A549 (cell line): ENCODE results near the gene OSER1. TPM values are rescaled to one million over a fixed set of nuclear protein-coding genes. Genes with fewer than 3 reads are reported as not detected.

Source experiments
- ATAC-seq, 2 experiments: fragments of 200-7000 bp in 1 of 2; fragments of >200 bp in 1 of 2; cut with Nextera tagmentation in 1 of 2; cut with Tn5 transposase in 1 of 2; 3 replicates each; pipeline versions ENCODE4 v1.8.0 to v1.9.1; 2018 to 2020; ENCODE audit warnings: mild to moderate bottlenecking in 1 of 2, moderate library complexity in 1 of 2
- CTCF ChIA-PET: fragments of 300-600 bp; sonication (Branson Sonifier 250); formaldehyde crosslinking; extraction: SDS; loops from one replicate; lab custom pipeline; 2021; ENCODE audit warnings: antibody characterized with exemption, inconsistent platforms; lab: Yijun Ruan, JAX
- POLR2A ChIA-PET: fragments of 350-600 bp; formaldehyde crosslinking; extraction: SDS; loops from one replicate; lab custom pipeline; 2021; ENCODE audit warnings: antibody characterized with exemption, inconsistent platforms; lab: Yijun Ruan, JAX
- DNase-seq, 2 experiments: peaks; one replicate each; pipeline versions ENCODE4 v3.0.0 to v3.0.0-alpha.2; 2011 to 2016; ENCODE audit warnings: low read depth in 1 of 2, low spot score in 1 of 2
- FAIRE-seq: peaks from 2 replicates; lab custom pipeline; 2011; peaks lifted over from hg19 to GRCh38; lab: Jason Lieb, UNC
- H3K27ac ChIP-seq, 2 experiments: fragments of >200 bp; sonication (Bioruptor Twin); formaldehyde crosslinking; 3 replicates each; pipeline ENCODE4 v1.5.1; 2016 to 2017
- H3K4me1 ChIP-seq: fragments of >200 bp; sonication (Bioruptor Twin); formaldehyde crosslinking; 3 replicates; pipeline ENCODE4 v1.6.1; 2016
- H3K4me2 ChIP-seq: fragments of >200 bp; sonication (Bioruptor Twin); formaldehyde crosslinking; 3 replicates; pipeline ENCODE4 v1.6.1; 2016
- H3K4me3 ChIP-seq: fragments of >200 bp; sonication (Bioruptor Twin); formaldehyde crosslinking; 3 replicates; pipeline ENCODE4 v1.5.1; 2016
- H3K9me3 ChIP-seq: fragments of >200 bp; sonication (Bioruptor Twin); formaldehyde crosslinking; 3 replicates; pipeline ENCODE4 v1.6.1; 2016
- ATOH8 ChIP-seq: fragments of 250-450 bp; sonication (Bioruptor Pico); IDR thresholded peaks from 2 replicates; pipeline ENCODE4 v1.5.0; 2020; ENCODE audit warnings: low read depth, mild to moderate bottlenecking, moderate library complexity
- BHLHE40 ChIP-seq: IDR thresholded peaks from 2 replicates; pipeline ENCODE4 v1.6.1; 2012; ENCODE audit warnings: low read depth, low read length, inconsistent platforms
- CHD2 ChIP-seq: fragments of 150-350 bp; IDR thresholded peaks from 2 replicates; pipeline ENCODE4 v1.6.1; 2014; ENCODE audit warnings: low read length; ENCODE audit not compliant: partially characterized antibody
- EHF ChIP-seq: fragments of 250-450 bp; sonication (Bioruptor Pico); IDR thresholded peaks from 2 replicates; pipeline ENCODE4 v1.5.0; 2020; ENCODE audit warnings: mild to moderate bottlenecking
- ESRRA ChIP-seq: fragments of 150-350 bp; IDR thresholded peaks from 2 replicates; pipeline ENCODE4 v1.6.1; 2014; ENCODE audit warnings: mild to moderate bottlenecking, low read length, borderline replicate concordance
- FOSL2 ChIP-seq, 2 experiments: fragments of 450-650 bp in 1 of 2; fragments of >200 bp in 1 of 2; sonication (Bioruptor Twin) in 1 of 2; formaldehyde crosslinking; IDR thresholded peaks; 2 replicates each; pipeline versions ENCODE4 v1.5.0 to v1.6.1; 2016 to 2020; ENCODE audit warnings: mild to moderate bottlenecking in 1 of 2, moderate library complexity in 1 of 2
- GATA3 ChIP-seq: IDR thresholded peaks from 2 replicates; pipeline ENCODE4 v1.6.1; 2012; ENCODE audit warnings: borderline replicate concordance
- HDAC2 ChIP-seq: fragments of 200-600 bp; sonication (generic); IDR thresholded peaks from 2 replicates; pipeline ENCODE4 v1.6.1; 2016
- HEYL ChIP-seq: fragments of 250-450 bp; sonication (Bioruptor Pico); IDR thresholded peaks from 2 replicates; pipeline ENCODE4 v1.8.0; 2021; ENCODE audit warnings: mild to moderate bottlenecking, moderate library complexity
- HMGXB4 ChIP-seq: fragments of 250-450 bp; sonication (Bioruptor Pico); IDR thresholded peaks from 2 replicates; pipeline ENCODE4 v1.5.0; 2021; ENCODE audit warnings: mild to moderate bottlenecking, moderate library complexity, borderline replicate concordance
- HOXB5 ChIP-seq: fragments of 250-450 bp; sonication (Bioruptor Pico); IDR thresholded peaks from 2 replicates; pipeline ENCODE4 v1.5.0; 2020; ENCODE audit warnings: mild to moderate bottlenecking, moderate library complexity
- JUNB ChIP-seq: fragments of >200 bp; sonication (Bioruptor Twin); formaldehyde crosslinking; IDR thresholded peaks from 2 replicates; pipeline ENCODE4 v1.6.1; 2016
- KDM1A ChIP-seq: fragments of 200-600 bp; sonication (generic); IDR thresholded peaks from 2 replicates; pipeline ENCODE4 v1.6.1; 2016; ENCODE audit warnings: low read depth, mild to moderate bottlenecking
- NFE2L2 ChIP-seq: fragments of 150-350 bp; conservative IDR thresholded peaks from 2 replicates; pipeline ENCODE4 v1.6.1; 2014; ENCODE audit warnings: low read length
- NPAS2 ChIP-seq: fragments of 250-450 bp; sonication (Bioruptor Pico); IDR thresholded peaks from 2 replicates; pipeline ENCODE4 v1.8.0; 2022; ENCODE audit warnings: mild to moderate bottlenecking, moderate library complexity, borderline replicate concordance
- PHF8 ChIP-seq: fragments of 200-600 bp; sonication (generic); IDR thresholded peaks from 2 replicates; pipeline ENCODE4 v1.6.1; 2016; ENCODE audit warnings: low read depth, mild to moderate bottlenecking, antibody characterized with exemption, moderate library complexity, borderline replicate concordance
- POLR2A ChIP-seq: IDR thresholded peaks from 2 replicates; pipeline ENCODE4 v1.6.1; 2012; ENCODE audit warnings: mild to moderate bottlenecking, low read length
- RFX5 ChIP-seq: fragments of 450-650 bp; IDR thresholded peaks from 2 replicates; pipeline ENCODE4 v1.7.1; 2014; ENCODE audit warnings: antibody characterized with exemption, mild to moderate bottlenecking, moderate library complexity
- RNF2 ChIP-seq: fragments of 200-600 bp; sonication (generic); IDR thresholded peaks from 2 replicates; pipeline ENCODE4 v1.6.1; 2016; ENCODE audit warnings: low read depth, mild to moderate bottlenecking, antibody characterized with exemption, moderate library complexity, borderline replicate concordance
- SREBF2 ChIP-seq: fragments of 450-650 bp; IDR thresholded peaks from 2 replicates; pipeline ENCODE4 v1.6.1; 2014; ENCODE audit warnings: mild to moderate bottlenecking, moderate library complexity
- USF2 ChIP-seq: fragments of 450-650 bp; IDR thresholded peaks from 2 replicates; pipeline ENCODE4 v1.6.1; 2014; ENCODE audit warnings: antibody characterized with exemption
- WGBS: methylation state at CpG from one replicate; pipeline ENCODE4 v1.1.6; 2017; ENCODE audit errors: missing lambda C conversion rate; 5-methylcytosine and 5-hydroxymethylcytosine counted together
- polyA plus RNA-seq, 4 experiments: library from polyadenylated mRNA; depleted of rRNA in 3 of 4; stranded (reverse); fragments of >200 nt; fragmentation: RNase III in 1 of 4; extraction: RNeasy Plus Mini Kit Qiagen cat#74134 plus additional on column Dnase treatment in 1 of 4; gene quantifications; 2 replicates in 3 of 4; 3 replicates in 1 of 4; pipeline ENCODE4 v1.2.3, GENCODE V29; 2011 to 2017

The OSER1 gene
- polyA plus RNA-seq, 2 of the 4 experiments (the other 2 are of a cell fraction) = 47.5 to 62.6 TPM

GRCh38 chr20:44166008-44166407, 44.6 kb downstream of the OSER1 start:
- ATAC-seq = peak; percentile 72 to 81
- Histone ChIP-seq H3K4me1 (peaks cover 38% of the 10 kb centered on the region), H3K4me3 (0 out of 3 replicates have a peak overlapping the region, but pooled peaks have one; percentile 10), H3K27ac (peak overlapping the region; percentile 67 to 83)
- WGBS = 1% methylated on average over 4 of the region's 4 CpGs
- POLR2A ChIA-PET = interaction anchor here (0.9 to 2.7 kb wide), 2 partner anchors 22 to 709 kb away, joined by 3 to 15 read pairs; partner anchors contain the start of genes JPH2 and SRSF6
- DNase-seq = peak; percentile 57 to 67
- TF ChIP-seq POLR2A = no peak
- no peak for TF ChIP-seq PHF8
- no peak for TF ChIP-seq NFE2L2
- TF ChIP-seq NPAS2 (CRISPR knock-in tag) = no peak
- TF ChIP-seq RFX5 = no peak
- TF ChIP-seq ATOH8 = no peak
- no peak for TF ChIP-seq HEYL (CRISPR knock-in tag)
- TF ChIP-seq SREBF2 = no peak
- no peak for TF ChIP-seq USF2
- TF ChIP-seq EHF (CRISPR knock-in tag) = no peak
- TF ChIP-seq GATA3 = peak; percentile 45; the same call in 1 of the 2 replicates
- TF ChIP-seq HDAC2 = no peak
- TF ChIP-seq HOXB5 = no peak
- TF ChIP-seq JUNB = peak; percentile 38; the same call in 1 of the 2 replicates
- no peak for TF ChIP-seq KDM1A
- no peak for TF ChIP-seq FOSL2 (IDR thresholded peaks at IDR 0.05)
- peak; percentile 67 for TF ChIP-seq FOSL2 (CRISPR knock-in tag; IDR thresholded peaks at IDR 0.05)
- no peak for TF ChIP-seq CHD2
- TF ChIP-seq RNF2 = no peak
- TF ChIP-seq HMGXB4 (CRISPR knock-in tag) = no peak
- TF ChIP-seq, all 56 proteins: peak for 3
- Histone ChIP-seq H3K4me2 (peak overlapping the region; percentile 57), H3K9me3 (no peaks in the 10 kb centered on the region)
- FAIRE-seq = no peak
- CTCF ChIA-PET = interaction anchor here (0.6 to 8.6 kb wide), 10 partner anchors 9 to 479 kb away, joined by 3 to 72 read pairs (median 4); no protein-coding TSS in a partner anchor

- POLR2A ChIA-PET = no interaction called here
- CTCF ChIA-PET = interaction anchor here (2.5 to 3.5 kb wide), 2 partner anchors 30 to 43 kb away, joined by 13 to 20 read pairs; no protein-coding TSS in a partner anchor
- no peak for DNase-seq
- Histone ChIP-seq H3K4me3 (no peak overlapping the region), H3K9me3 (no peaks in the 10 kb centered on the region), H3K4me1 (peaks cover 12% of the 10 kb centered on the region), H3K27ac (no peak overlapping the region), H3K4me2 (no peak overlapping the region)
- ATAC-seq = no peak
- TF ChIP-seq HOXB5 = no peak
- TF ChIP-seq RNF2 = no peak
- 93% methylated on average over 56 of the region's 56 CpGs for WGBS
- FAIRE-seq = no peak
Measured at GRCh38 chr20:44160133-44160532, 50.4 kb downstream of the OSER1 start.

- no peak for FAIRE-seq
- ChIA-PET CTCF (interaction anchor here (2.5 kb wide), 1 partner anchor 30 kb away, joined by 13 read pairs; no protein-coding TSS in a partner anchor), POLR2A (no interaction called here)
Measured at GRCh38 chr20:44159711-44160110, 50.9 kb downstream of the OSER1 start.

More at GRCh38 chr20:44159711-44160110, 50.9 kb downstream of the OSER1 start:
- peaks cover 8% of the 10 kb centered on the region for H3K4me1 ChIP-seq
- ATAC-seq (no peak), DNase-seq (no peak)
- TF ChIP-seq RNF2 (no peak), ESRRA (no peak), GATA3 (no peak), JUNB (no peak), NPAS2 (CRISPR knock-in tag) (no peak), BHLHE40 (no peak)
- WGBS = 97% methylated on average over 48 of the region's 50 CpGs
- no peak overlapping the region for H3K4me3 ChIP-seq
- no peak overlapping the region for H3K4me2 ChIP-seq
- H3K9me3 ChIP-seq = no peaks in the 10 kb centered on the region
- H3K27ac ChIP-seq = no peak overlapping the region
